Colonic mucosa (tissue), 4 donors: Measurements from ENCODE around the gene SLC25A13. TPM values are rescaled to one million over a fixed set of nuclear protein-coding genes. Genes with fewer than 3 reads are reported as not detected.

Experiments used
- DNase-seq: peaks from one replicate; pipeline ENCODE4 v3.0.0-alpha.2; 2020
- H3K27ac ChIP-seq: fragments of 200-600 bp; one replicate; pipeline ENCODE4 v1.8.0; 2021
- H3K27me3 ChIP-seq: fragments of 200-600 bp; one replicate; pipeline ENCODE4 v1.8.0; 2021
- H3K36me3 ChIP-seq: fragments of 200-600 bp; one replicate; pipeline ENCODE4 v1.8.0; 2021
- H3K4me1 ChIP-seq: fragments of 200-600 bp; one replicate; pipeline ENCODE4 v1.8.0; 2021; ENCODE audit warnings: mild to moderate bottlenecking
- H3K4me3 ChIP-seq: fragments of 200-600 bp; one replicate; pipeline ENCODE4 v1.8.0; 2021
- H3K9ac ChIP-seq, 2 donors: one replicate each; pipeline ENCODE4 v1.7.0; 2013; ENCODE audit warnings: control low read depth in 2 of 2, low read depth in 2 of 2, low read length in 2 of 2
- H3K9me3 ChIP-seq: fragments of 200-600 bp; one replicate; pipeline ENCODE4 v1.8.0; 2021
- intact Hi-C: fragments of 100-400 bp; cut with DNase I; formaldehyde crosslinking; loops from one replicate; pipeline ENCODE4 v1.14.1; 2022
- total RNA-seq, 2 donors: library from RNA; stranded (reverse); fragmentation: NEBNext Ultra II Directional in 1 of 2; extraction: Animal tissue kit (Norgen Biotek cat#: 25700) in 1 of 2; gene quantifications; one replicate each; pipeline ENCODE4 v1.2.1, GENCODE V29; 2021
- TF ChIP-seq, protein P1 (sequence below): fragments of 200-600 bp; IDR thresholded peaks from one replicate; pipeline ENCODE4 v1.8.0; 2022; ENCODE audit warnings: antibody characterized with exemption, mild to moderate bottlenecking
- donor health status: healthy.
- donor health status: DM: no; HTN: no; CAD: no.
- donor health status: DM: no; HTN: no; CAD: no.

Gene SLC25A13
- total RNA-seq, 2 donors from 2014 or later = 36.4 to 45.2 TPM

GRCh38 chr7:96179837-96180236 lies 142.1 kb downstream of the SLC25A13 start:
- Histone ChIP-seq H3K27ac (no peak overlapping the region), H3K9ac (no peak overlapping the region), H3K4me3 (no peak overlapping the region), H3K27me3 (no peaks in the 10 kb centered on the region), H3K4me1 (no peaks in the 10 kb centered on the region), H3K9me3 (no peaks in the 10 kb centered on the region), H3K36me3 (peaks cover 6% of the 10 kb centered on the region)
- intact Hi-C loops = no loop called here
- TF ChIP-seq, protein P1, sequence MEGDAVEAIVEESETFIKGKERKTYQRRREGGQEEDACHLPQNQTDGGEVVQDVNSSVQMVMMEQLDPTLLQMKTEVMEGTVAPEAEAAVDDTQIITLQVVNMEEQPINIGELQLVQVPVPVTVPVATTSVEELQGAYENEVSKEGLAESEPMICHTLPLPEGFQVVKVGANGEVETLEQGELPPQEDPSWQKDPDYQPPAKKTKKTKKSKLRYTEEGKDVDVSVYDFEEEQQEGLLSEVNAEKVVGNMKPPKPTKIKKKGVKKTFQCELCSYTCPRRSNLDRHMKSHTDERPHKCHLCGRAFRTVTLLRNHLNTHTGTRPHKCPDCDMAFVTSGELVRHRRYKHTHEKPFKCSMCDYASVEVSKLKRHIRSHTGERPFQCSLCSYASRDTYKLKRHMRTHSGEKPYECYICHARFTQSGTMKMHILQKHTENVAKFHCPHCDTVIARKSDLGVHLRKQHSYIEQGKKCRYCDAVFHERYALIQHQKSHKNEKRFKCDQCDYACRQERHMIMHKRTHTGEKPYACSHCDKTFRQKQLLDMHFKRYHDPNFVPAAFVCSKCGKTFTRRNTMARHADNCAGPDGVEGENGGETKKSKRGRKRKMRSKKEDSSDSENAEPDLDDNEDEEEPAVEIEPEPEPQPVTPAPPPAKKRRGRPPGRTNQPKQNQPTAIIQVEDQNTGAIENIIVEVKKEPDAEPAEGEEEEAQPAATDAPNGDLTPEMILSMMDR = no peak
- no peak for DNase-seq

DNA sequence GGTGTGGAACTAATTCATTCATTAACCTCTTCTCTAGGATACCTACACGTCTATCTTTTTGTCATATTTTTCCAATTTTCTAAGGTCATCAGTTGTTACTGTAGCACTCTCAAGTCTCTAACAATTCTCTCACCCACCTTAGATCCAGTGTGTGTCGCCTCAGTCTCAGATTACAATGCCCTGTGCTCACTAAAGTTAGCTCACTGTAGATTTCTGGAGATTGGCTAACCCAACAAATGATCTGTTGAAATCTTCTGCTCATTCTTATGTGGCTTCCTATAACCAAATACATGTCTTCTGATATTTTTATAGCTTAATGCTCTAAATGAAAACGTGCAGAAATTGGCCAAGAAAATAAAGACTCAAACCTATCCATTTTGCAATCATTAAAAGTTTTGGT lies 142.6 kb downstream of the SLC25A13 start:
- peaks cover 6% of the 10 kb centered on the region for H3K36me3 ChIP-seq
- H3K9ac ChIP-seq = no peak overlapping the region
- H3K27me3 ChIP-seq = no peaks in the 10 kb centered on the region
- H3K4me1 ChIP-seq = no peaks in the 10 kb centered on the region
- H3K4me3 ChIP-seq = no peak overlapping the region
- H3K9me3 ChIP-seq = no peaks in the 10 kb centered on the region
- DNase-seq = no peak
- intact Hi-C loops = no loop called here
- no peak overlapping the region for H3K27ac ChIP-seq
- TF ChIP-seq, protein P1 = no peak

GRCh38 chr7:96178581-96178980 lies 143.3 kb downstream of the SLC25A13 start:
- no peak for DNase-seq
- no peaks in the 10 kb centered on the region for H3K4me1 ChIP-seq
- no peak overlapping the region for H3K27ac ChIP-seq
- TF ChIP-seq, protein P1 = no peak
- intact Hi-C loops = no loop called here
- peaks cover 3% of the 10 kb centered on the region for H3K36me3 ChIP-seq
- H3K9me3 ChIP-seq = no peaks in the 10 kb centered on the region
- H3K9ac ChIP-seq = no peak overlapping the region
- H3K27me3 ChIP-seq = no peaks in the 10 kb centered on the region
- H3K4me3 ChIP-seq = no peak overlapping the region

GRCh38 chr7:96177353-96177752 lies 144.5 kb downstream of the SLC25A13 start:
- Histone ChIP-seq H3K27me3 (no peaks in the 10 kb centered on the region), H3K27ac (no peak overlapping the region), H3K36me3 (no peaks in the 10 kb centered on the region), H3K9me3 (no peaks in the 10 kb centered on the region), H3K4me1 (no peaks in the 10 kb centered on the region), H3K4me3 (no peak overlapping the region), H3K9ac (no peak overlapping the region)
- no peak for DNase-seq
- TF ChIP-seq, protein P1 = no peak
- intact Hi-C loops = no loop called here

DNA sequence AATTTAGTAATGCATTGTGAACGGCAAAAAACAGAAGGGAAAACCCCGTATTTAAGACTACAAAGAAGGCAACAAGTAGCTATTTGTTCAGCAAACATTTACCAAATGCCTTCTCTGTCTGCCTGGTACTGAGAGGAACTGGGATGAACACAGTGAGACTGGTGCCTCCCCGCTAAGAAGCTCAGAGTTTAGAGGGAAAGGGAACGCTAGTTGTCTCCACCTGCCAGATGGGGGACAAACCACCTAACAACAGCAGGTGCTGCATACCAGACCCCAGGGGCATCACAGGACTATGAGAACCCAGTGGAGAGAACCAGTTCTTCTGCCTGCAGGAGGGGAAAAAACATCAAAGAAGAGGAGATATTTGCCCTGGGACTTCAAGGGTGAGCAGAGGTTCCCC lies 147.1 kb downstream of the SLC25A13 start:
- Histone ChIP-seq H3K4me1 (no peaks in the 10 kb centered on the region), H3K36me3 (no peaks in the 10 kb centered on the region), H3K27me3 (no peaks in the 10 kb centered on the region), H3K27ac (no peak overlapping the region), H3K9me3 (no peaks in the 10 kb centered on the region), H3K4me3 (no peak overlapping the region), H3K9ac (no peak overlapping the region)
- TF ChIP-seq, protein P1 = no peak
- intact Hi-C loops = no loop called here
- DNase-seq = no peak

- Histone ChIP-seq H3K9ac (no peak overlapping the region), H3K4me1 (no peaks in the 10 kb centered on the region), H3K36me3 (no peaks in the 10 kb centered on the region), H3K4me3 (no peak overlapping the region), H3K27me3 (no peaks in the 10 kb centered on the region), H3K9me3 (no peaks in the 10 kb centered on the region), H3K27ac (no peak overlapping the region)
- no peak for DNase-seq
- intact Hi-C loops = no loop called here
- TF ChIP-seq, protein P1 = no peak
Observed at GRCh38 chr7:96173781-96174180, 148.1 kb downstream of the SLC25A13 start.
